Middle frontal gyrus (tissue), 1 donor: Measurements from ENCODE around the gene GRID2.

Experiments used
- DNase-seq: peaks from one replicate; pipeline ENCODE4 v3.0.0-alpha.2; 2015; ENCODE audit warnings: low spot score; ENCODE audit errors: extremely low spot score

Gene GRID2

DNA sequence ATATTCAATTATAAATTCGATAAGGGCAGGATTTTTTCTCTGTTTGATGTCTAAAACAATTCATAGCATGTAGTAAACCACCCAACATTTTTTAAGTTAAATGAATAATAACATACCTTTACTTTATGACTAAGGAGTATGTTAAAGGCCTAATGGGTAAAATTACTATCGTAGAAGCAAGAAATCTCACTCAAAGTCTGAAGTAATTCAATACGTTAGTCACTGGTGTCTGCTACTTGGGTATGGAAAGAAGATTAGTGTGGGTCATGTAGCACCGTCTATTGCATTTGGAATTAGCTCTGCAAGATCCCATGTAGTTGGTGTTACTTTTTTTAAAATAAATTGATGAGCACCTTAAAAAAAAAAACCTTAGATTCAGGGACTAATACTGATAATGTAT is 374.5 kb downstream of the GRID2 start:
- no peak for DNase-seq

DNA sequence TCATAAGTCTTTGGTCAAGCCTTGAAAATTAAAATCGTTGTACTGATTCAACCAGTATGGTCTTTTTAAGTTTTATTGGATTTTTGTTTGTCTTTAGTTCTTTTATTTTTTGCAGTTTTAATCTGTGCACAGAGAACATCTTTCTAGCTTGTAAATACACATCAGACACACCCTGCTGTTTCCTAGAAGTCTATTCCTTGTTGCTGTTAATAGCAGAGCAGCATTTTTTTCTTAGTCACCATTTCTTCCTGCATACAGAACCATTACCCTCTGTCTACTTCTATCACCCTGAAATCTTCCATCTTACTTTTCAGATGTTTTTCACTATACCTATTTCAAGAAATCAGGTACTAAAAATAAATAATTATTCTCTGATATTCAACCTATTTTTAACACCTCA is 375.4 kb downstream of the GRID2 start:
- DNase-seq: no peak

DNA sequence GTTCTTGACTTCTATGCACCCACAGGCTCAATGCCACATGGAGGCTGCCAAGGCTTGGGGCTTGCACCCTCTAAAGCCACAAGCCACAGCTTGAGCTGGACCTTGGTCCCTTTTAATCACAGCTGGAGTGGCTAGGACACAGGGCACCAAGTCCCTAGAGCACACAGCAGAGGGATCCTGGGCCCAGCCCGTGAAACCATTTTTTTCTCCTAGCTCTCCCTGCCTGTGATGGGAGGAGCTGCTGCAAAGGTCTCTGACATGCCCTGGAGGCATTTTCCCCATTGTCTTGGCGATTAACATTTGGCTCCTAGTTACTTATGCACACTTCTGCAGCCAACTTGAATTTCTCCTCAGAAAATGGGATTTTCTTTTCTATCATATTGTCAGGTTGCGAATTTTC is 410.9 kb downstream of the GRID2 start:
- no peak for DNase-seq

DNA sequence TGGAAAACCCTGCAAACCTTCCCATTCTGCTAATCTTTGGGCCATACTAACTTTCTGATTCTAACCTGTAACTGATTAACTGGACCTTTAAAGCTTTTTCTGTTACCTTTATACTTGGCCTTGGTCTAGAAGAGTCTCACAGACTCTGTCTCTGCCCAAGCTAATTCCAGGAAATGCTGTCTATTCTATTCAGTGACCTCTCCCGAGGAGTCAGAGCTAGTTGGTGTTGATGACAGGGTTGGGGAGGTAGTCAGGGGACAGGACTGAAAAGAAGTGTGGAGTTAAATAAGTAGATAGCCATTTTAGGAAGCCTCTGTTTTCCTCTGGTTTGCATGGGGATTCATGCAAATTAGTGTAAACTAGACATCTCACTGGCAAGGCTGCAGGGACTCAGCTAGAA is 429.5 kb downstream of the GRID2 start:
- DNase-seq: no peak

DNA sequence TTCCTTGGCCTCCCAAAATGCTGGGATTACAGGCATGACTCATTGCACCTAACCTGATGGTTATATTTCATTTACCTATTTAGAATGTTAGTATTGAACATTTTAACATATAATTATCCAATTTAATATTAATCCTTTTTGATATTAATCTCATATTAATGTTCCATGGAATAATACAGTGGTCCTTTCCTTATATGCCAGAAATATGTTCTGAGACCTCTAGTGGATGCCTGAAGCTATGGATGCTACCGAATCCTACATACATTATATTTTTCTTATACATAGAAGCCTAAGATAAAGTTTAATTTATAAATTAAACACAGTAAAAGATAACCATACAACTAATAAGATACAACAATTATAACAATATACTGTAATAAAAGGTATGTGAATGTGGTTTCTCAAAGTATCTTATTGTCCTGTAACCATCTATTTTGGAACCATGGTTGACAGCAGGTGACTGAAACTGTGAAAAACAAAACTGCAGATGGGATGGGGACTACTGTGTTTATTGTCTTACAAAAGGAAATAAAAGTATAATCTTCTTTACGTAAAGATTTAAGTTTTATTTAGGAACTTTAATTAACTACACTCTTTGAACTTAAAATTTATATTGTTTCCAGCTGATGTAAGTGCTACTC is 431.4 kb downstream of the GRID2 start:
- no peak for DNase-seq

DNA sequence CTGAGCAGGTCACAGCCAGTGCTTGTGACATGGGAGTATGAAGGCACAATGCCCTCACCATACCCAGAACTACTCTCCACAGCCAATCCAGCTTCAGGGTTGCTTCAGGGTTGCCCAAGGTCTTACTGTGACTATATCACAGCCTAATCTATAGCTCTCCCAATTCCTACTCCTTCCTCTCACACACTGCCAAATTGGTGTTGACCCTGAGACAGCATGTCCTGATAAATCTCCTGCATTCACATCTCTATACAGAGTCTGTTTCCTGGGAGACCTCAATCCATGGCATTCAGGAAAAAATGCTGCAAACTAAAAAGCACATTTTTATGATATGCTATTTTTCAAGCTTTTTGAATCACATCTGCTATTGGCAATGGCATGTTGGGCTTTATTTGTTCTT is 456.7 kb downstream of the GRID2 start:
- no peak for DNase-seq

DNA sequence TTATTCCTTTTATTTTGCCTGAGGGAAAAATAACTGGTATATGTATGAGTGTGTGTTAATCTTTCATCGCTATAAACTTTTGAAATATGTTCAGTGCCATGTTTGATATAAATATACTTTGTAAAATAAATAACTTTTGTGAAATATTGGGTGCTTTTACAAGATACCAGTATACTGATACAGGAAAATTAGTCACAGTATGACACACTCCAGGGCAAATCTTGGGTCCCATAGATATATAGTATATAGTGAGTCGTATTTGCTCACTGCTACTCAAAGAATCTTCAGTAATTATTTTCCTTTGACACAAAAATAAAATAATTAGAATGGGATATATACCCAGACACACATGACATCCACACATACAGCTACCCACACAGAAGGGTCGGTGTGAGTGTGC is 472.3 kb downstream of the GRID2 start:
- no peak for DNase-seq

DNA sequence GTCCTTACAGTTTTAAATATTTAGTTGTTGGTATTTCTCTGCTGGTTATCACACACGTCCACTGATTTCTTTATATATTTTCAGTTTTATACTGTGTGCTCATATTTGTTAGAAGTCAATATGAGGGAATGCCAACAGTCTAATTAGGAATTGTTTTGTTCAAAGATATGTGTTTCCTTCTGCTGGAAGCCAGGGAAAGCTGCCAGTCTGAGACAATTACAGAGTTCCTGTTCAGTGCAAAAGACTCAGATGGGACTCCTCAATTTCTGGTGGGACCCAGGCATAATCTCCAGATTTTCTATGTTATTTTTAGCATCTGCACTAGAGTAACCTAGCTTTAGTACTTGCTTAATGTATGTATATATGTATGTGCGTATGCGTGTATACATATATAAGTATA is 486.0 kb downstream of the GRID2 start:
- DNase-seq: no peak

DNA sequence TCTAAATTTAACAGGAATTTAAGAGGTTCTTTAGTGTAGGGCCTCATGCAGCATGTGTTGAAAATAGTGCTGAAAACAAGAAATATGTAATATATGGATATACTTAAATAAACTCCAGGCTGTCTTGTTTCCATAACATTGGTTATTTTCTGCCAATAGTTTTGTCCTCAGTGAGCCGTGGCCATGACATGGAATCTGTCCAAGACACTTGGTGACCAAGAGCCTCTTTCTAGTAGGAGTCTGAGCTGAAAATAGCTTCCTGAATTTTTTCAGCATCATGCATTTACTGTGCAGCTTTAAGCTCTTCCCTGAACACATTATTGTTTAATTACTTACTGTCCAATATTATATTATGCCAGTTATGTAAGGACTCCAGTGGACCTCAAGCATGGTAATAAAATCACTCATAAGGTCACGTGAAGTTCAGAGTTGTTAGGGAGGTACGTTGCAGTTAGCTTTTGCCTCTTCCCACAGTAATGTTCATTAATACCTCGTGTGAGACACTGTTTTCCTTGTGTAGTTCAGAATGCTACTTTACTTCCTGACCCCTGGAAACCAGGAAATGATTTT is 488.2 kb downstream of the GRID2 start:
- DNase-seq: no peak

DNA sequence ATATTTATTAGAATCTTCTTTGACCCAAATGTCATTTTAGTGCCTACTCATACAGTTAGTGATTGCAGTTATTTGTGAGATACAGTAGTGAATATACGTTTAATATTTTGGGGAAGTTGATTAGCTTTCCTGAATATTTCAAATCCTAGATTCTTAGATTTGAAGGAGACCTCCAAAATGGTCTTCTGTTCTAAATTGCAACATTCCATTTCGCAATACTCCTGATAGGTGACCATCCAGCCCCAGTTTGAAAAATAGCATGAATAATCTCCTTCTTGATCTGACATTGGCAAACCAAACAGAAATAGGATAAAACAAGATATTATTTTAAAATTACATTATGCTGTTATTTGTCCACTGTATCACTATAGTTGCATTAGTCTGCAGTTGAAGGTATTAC is 505.6 kb downstream of the GRID2 start:
- DNase-seq: no peak

DNA sequence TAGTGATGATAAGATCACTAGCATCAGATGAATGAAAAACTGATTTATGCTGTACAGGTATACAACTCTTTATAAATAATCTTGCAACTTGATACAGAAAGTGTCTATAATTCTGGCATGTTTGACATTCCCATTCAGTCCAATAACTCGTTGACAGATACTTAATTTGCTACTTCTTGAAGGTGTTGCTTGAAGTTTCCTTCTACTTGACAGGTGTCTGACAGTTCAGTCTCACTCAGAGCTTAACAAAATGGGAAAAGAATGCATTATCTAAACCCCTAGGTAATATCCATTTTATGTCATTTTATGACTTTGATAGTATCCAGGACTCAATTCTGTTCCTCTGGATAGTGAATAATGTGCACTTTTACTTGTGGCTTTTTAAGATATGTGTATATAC is 508.9 kb downstream of the GRID2 start:
- no peak for DNase-seq

DNA sequence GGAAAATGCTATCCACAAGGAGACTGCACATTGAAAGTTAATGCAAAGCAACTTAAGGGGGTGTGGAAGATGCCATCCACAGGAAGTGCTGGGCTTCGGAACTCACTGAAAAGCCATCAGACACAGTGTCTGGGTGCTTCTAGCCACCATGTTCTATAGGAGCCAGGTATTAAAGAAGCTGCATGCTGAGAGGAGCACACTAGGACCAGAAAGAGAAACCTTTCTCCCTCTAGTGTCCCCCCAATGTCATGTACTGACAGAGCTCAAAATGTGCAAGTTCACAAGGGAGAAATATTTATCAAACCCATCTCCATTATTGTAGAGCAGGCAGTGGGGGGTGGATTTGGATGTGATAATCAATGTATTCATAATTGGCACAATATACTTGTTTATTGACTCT is 510.9 kb downstream of the GRID2 start:
- no peak for DNase-seq

DNA sequence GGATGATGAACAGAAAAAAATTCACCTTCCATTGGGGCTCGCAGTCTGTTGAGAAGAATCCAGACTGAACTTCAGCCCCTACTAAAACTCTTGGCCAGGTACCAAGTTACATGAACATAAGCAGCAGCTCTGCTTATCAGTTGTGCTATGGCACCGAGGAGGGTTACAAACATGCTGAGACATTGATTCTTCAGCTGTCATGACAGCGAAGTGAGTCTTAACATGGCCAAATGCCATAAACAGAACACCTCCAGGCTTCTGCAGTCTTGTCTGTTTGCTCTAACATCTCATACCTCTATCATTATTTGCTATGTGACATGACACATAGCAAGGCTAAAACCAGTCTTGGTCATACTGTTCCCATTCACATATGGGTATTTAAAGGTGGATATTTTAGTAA is 521.5 kb downstream of the GRID2 start:
- DNase-seq: no peak

DNA sequence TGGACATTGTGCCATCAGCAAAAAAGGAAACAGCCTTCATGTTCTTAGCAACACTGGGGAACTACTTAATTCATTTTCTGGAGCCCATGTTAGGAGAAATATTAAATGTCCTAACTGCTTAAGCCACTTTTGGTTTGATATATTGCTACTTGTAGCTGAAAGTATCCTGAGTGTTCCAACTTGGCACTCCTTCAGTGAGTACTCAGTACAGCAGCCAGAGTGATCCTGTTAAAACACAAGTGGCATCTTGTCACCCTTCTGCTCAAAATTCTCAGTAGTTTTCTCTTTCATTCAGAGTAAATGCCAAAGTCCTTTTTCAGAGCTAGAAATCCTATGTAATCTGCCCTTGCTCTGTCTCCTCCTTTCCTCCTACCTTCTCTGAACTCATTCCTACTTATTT is 522.0 kb downstream of the GRID2 start:
- DNase-seq: no peak

DNA sequence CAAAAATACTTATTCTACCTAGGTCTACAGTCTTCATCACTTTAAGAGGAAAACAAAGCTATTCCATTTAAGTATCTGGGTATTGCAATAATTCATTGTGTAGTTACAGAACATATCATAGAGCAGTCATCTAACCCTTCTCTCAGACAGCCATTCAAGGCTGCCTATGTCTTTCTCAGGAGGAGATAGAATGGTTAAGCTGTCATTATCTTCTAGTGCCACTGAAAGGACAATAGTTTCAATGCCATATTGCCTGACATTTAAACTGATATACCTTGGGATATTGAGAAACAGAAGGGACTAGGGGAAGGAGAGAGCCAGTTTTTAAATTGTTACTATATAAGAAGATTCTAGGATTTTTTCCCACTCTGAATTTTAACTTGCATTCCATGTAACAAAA is 527.0 kb downstream of the GRID2 start:
- DNase-seq: no peak

DNA sequence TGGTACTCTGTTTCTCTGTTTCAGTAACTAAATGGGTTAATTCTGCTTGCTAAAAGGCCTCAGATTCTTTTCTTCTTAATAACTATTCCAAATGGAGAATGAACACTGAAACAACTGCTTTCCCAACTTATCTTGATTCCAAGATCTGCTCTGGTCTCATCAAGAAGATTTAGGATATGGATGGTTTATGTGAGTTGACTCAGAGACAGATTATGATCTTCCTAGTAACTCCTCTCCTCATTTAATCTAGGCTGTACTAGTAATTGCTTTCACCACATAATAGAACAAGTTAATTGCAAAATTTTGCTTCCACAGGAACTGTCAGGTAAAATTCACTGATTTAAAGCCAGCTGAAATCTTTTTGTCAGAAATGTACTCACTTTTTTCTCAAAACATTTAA is 537.1 kb downstream of the GRID2 start:
- no peak for DNase-seq

DNA sequence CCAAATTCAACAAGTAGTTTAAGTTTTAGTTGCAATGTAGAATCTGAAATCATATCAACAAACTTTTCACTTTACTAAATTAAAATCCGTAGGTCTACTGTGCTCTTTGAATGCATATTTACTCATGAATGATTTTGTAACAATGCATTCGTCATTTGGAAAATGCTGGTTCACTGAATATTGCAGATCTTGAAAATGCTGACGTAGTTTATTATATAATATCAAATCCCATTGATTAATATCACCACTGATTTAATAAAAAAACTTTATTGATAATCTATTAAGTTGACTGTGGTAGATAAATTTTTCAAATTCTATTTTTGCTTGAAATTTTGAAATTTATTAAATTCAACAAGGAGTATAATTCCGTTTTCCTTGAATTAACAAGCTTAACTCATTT is 540.0 kb downstream of the GRID2 start:
- no peak for DNase-seq

DNA sequence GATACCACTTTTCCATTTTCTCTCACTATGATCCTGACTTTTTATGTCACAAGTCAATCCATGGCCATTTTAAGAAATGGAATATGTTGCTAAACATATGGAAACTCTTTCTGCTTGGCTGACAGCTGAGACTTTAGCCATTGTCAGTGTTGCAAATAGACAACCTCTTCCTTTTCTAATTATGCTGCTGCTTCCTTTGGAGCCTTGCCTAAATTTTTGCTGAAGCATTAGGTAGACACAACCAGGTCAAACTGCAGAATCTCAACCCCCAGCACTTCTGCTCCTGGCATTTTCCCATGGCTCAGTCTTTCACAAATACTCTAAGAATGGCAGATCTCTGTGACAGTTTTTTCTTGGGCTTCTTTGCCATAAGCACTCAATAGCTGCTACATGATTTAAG is 543.3 kb downstream of the GRID2 start:
- DNase-seq: no peak

DNA sequence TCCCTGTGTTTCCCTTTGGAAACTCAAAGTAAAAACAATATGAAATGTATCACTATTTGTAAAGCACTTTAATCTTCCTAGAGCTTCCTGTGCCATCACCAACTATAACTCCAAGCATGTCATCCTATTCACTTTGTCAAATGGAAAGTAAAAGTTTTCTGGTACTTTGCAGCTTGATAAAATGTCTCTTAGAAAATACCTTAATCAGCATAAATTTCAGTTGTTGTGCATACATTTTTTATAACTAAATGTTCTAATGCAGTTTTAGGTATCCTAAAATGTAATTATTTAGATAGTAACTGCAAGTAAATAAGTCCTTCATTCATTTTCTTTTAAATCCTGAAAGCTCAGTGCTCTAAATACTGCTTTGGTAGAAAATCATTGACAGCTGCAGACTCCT is 558.7 kb downstream of the GRID2 start:
- no peak for DNase-seq

DNA sequence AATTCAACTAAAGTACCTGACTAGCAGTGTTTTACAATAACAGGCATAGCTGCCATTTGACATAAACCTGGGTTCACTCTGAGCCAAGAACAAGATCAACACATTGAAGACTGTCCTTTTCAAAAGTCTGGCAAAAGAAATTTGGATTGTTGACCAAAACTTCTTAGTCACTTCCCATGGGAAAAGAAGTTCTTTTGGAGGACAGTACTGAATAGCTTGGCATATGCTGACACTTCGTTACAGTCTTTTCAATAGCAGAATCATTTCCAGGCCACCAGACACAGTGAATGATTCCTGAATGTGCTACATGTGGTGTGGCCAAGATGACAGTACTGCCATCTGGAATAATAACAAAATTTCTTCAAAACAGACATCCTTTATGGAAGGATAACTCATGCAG is 560.3 kb downstream of the GRID2 start:
- no peak for DNase-seq

DNA sequence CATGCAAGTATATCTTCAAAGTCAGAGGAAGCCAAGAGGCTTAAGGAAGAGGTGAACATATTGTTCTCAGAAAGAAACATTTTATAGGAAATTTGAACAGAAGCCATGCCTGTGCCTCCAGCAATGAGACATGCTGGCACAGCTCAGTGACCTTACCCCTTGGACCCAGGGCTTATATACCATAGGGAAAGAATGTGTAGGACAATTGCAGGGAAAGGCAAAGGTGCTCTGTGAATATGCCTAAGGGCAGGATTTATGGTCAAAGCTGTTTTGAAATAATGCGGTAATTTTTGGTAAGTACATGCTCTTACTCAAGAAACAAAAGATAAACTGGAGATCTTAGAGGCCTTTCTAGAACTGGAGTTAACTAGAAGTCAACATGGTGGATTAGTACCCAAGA is 568.8 kb downstream of the GRID2 start:
- DNase-seq: no peak

DNA sequence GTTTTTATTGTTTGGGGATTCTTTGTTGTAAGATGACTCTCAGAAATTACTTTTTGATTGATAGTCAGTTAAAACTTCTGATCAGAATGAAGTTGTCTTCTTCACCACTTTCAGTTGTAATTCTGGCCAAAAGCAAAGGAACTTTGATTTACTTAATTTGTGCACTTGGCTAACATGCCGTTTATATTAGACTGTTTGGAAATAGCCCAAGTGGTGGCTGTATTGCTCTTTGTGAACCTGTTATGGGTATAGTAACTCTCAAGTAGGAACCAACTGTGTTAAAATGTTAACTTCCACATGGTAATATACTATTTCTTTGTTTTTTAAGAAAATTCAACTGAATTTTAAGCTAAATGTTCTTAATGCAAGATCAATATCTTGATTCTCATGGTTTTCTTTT is 581.9 kb downstream of the GRID2 start:
- DNase-seq: no peak

DNA sequence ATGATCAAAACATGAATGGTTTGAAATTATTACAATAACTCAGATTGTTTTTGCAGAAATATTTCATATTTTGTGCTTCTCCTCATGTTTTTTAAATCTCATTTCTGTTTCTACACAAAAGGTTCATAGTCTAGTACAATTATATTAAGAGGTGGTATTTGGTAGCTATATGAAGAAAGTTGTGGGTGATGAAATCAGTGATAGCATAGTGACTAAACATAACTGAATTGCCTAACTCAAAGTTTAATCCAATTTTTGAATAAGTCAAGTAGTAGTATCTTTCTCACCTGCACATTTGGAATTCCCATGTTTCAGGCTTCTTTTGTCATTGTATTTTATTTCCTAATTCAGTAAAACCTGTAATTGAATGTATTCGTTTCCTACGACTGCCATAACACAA is 648.7 kb downstream of the GRID2 start:
- no peak for DNase-seq

DNA sequence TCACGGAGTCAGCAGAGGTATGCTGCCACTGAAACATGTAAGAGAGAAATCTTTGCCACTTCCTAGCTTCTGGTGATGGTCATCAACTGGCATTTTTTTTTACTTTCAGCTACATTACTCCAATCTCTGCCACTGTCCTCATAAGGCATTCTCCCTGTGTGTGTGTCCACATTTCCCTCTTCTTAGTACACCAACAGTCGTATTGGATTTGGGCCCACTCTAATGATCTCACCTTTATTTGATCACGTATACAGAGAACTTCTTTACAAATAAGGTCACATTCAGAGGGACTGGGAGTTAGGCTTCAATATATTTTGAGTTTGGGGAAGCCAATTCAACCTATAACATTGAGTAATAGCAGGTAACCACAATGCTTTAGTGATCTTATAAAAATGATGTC is 649.1 kb downstream of the GRID2 start:
- no peak for DNase-seq
